ENCODE data around the gene NADSYN1.

DNA sequence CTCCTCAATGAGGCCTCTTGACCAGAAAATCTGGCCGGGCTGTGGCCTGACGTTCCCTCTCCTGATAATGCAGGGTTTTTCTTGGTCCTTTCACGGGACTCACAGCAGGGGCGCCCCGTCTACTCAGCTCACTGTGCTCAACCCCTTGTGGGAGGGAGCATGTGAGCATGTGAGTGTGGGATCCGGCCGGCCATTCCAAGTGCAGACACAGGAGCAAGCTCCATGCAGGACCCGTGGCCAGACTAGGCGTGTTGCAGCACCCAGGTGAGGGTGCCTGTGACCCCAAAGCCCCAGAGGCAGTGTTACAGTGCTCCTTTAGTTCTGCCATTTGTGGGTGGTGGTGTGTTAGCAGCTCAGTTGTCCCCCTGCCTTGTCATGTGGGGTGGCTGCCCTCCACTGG lies 22.8 kb upstream of the NADSYN1 start:
- no peak for TF ChIP-seq CTCF (conservative IDR thresholded peaks at IDR 0.05 in 1 of 2, IDR thresholded peaks at IDR 0.05 in 1 of 2; ENCODE audit: extremely low read depth in 1 of 2, insufficient read depth in 1 of 2, low read depth in 1 of 2, low read length in 2 of 2)
- TF ChIP-seq EZH2 (IDR thresholded peaks at IDR 0.05; ENCODE audit: borderline replicate concordance, low read length): no peak

Data from mammary epithelial cell (primary cell).